ENCODE data around the gene FAM120C. TPM values are rescaled to one million over a fixed set of nuclear protein-coding genes. Genes with fewer than 3 reads are reported as not detected.

FAM120C gene
- total RNA-seq, result 14.0 and 14.6 TPM in 2 replicates
- long read RNA-seq, partial matches to known transcripts, result 0 of 3 reads
- long read RNA-seq, other reads (novel, unspliced or antisense), result 3 of 3 reads

- peaks cover 39% of the 10 kb centered on the region for H3K4me1 Mint-ChIP-seq
- H3K4me3 Mint-ChIP-seq, result peak within 1 kb of the TSS; percentile 88
- DNase-seq (ENCODE audit: low read depth, low spot score), result peak; percentile 52
- H3K9me3 Mint-ChIP-seq, result peaks cover 4% of the 10 kb centered on the region
- H3K27ac Mint-ChIP-seq (ENCODE audit: unreplicated experiment), result peak within 1 kb of the TSS; percentile 47
- no peak for TF ChIP-seq CTCF (conservative IDR thresholded peaks at IDR 0.05)
- H3K27me3 Mint-ChIP-seq (ENCODE audit: low read depth), result no peaks in the 10 kb centered on the region
- peaks cover 8% of the 10 kb centered on the region for H3K36me3 Mint-ChIP-seq (ENCODE audit: low read depth)
These were observed at the start of gene FAM120C for GRCh38 chrX:54182864-54183613. FAM120C (minus strand) TSS chrX:54183254; CDS start chrX:54183198, 56 bp downstream.

GRCh38 chrX:54230435-54231148 is 47.5 kb upstream of the FAM120C start:
- Mint-ChIP-seq H3K36me3 (ENCODE audit: low read depth) (peaks cover 8% of the 10 kb centered on the region), H3K27ac (ENCODE audit: unreplicated experiment) (no peak overlapping the region), H3K4me3 (no peak overlapping the region), H3K4me1 (no peaks in the 10 kb centered on the region), H3K27me3 (ENCODE audit: low read depth) (no peaks in the 10 kb centered on the region), H3K9me3 (peaks cover 6% of the 10 kb centered on the region)
- no peak for TF ChIP-seq CTCF (conservative IDR thresholded peaks at IDR 0.05)
- DNase-seq (ENCODE audit: low read depth, low spot score), result no peak

GRCh38 chrX:54223581-54223980 is 40.5 kb upstream of the FAM120C start:
- H3K4me3 Mint-ChIP-seq, result no peak overlapping the region
- H3K4me1 Mint-ChIP-seq, result no peaks in the 10 kb centered on the region
- peaks cover 6% of the 10 kb centered on the region for H3K9me3 Mint-ChIP-seq
- no peak for DNase-seq (ENCODE audit: low read depth, low spot score)
- no peaks in the 10 kb centered on the region for H3K27me3 Mint-ChIP-seq (ENCODE audit: low read depth)
- no peak for TF ChIP-seq CTCF (conservative IDR thresholded peaks at IDR 0.05)
- no peak overlapping the region for H3K27ac Mint-ChIP-seq (ENCODE audit: unreplicated experiment)
- peaks cover 3% of the 10 kb centered on the region for H3K36me3 Mint-ChIP-seq (ENCODE audit: low read depth)

- Mint-ChIP-seq H3K27me3 (ENCODE audit: low read depth) (no peaks in the 10 kb centered on the region), H3K27ac (ENCODE audit: unreplicated experiment) (no peak overlapping the region), H3K9me3 (no peaks in the 10 kb centered on the region), H3K36me3 (ENCODE audit: low read depth) (peaks cover 8% of the 10 kb centered on the region), H3K4me3 (no peak overlapping the region), H3K4me1 (no peaks in the 10 kb centered on the region)
- no peak for DNase-seq (ENCODE audit: low read depth, low spot score)
- TF ChIP-seq CTCF (conservative IDR thresholded peaks at IDR 0.05), result no peak
These were observed 30.5 kb upstream of the FAM120C start for GRCh38 chrX:54213603-54214002.

GRCh38 chrX:54208531-54208930 is 25.5 kb upstream of the FAM120C start:
- no peak for DNase-seq (ENCODE audit: low read depth, low spot score)
- TF ChIP-seq CTCF (conservative IDR thresholded peaks at IDR 0.05), result no peak
- Mint-ChIP-seq H3K27me3 (ENCODE audit: low read depth) (no peaks in the 10 kb centered on the region), H3K27ac (ENCODE audit: unreplicated experiment) (no peak overlapping the region), H3K36me3 (ENCODE audit: low read depth) (no peaks in the 10 kb centered on the region), H3K9me3 (peaks cover 2% of the 10 kb centered on the region), H3K4me1 (no peaks in the 10 kb centered on the region), H3K4me3 (no peak overlapping the region)
